Breast epithelium (tissue), 4 donors: ENCODE measurements around the gene PLEKHM1. TPM values are rescaled to one million over a fixed set of nuclear protein-coding genes. Genes with fewer than 3 reads are reported as not detected.
"Not testable (repeated sequence)": the region's sequence is repeated elsewhere in the genome, so short reads cannot be mapped to it uniquely, and the experiment has no call there.

ENCODE experiments used
- DNase-seq, 2 donors: peaks; one replicate each; pipeline ENCODE4 v3.0.0-alpha.2; 2019; ENCODE audit warnings: low spot score in 2 of 2
- H3K27ac ChIP-seq, 2 donors: fragments of 200-600 bp; sonication (generic) in 1 of 2; one replicate each; pipeline ENCODE4 v1.5.1; 2016 to 2019; ENCODE audit warnings: mild to moderate bottlenecking in 1 of 2
- H3K27me3 ChIP-seq, 2 donors: fragments of 200-600 bp; sonication (generic) in 1 of 2; one replicate each; pipeline versions ENCODE4 v1.5.1 to v1.6.0; 2017 to 2019; ENCODE audit warnings: control low read depth in 1 of 2, mild to moderate bottlenecking in 1 of 2
- H3K36me3 ChIP-seq: fragments of 200-600 bp; one replicate; pipeline ENCODE4 v1.5.1; 2019
- H3K4me1 ChIP-seq, 2 donors: fragments of 200-600 bp; sonication (generic); one replicate each; pipeline ENCODE4 v1.5.1; 2016 to 2019; ENCODE audit warnings: control low read depth in 1 of 2
- H3K4me3 ChIP-seq, 3 donors: fragments of 200-600 bp; sonication (generic); 1 replicate in 2 of 3; 2 replicates in 1 of 3; pipeline ENCODE4 v1.5.1; 2016 to 2019; ENCODE audit warnings: mild to moderate bottlenecking in 3 of 3, moderate library complexity in 2 of 3
- H3K9me3 ChIP-seq, 2 donors: fragments of 200-600 bp; sonication (generic) in 1 of 2; one replicate each; pipeline ENCODE4 v1.5.1; 2016 to 2019; ENCODE audit warnings: control low read depth in 1 of 2
- POLR2A ChIP-seq: fragments of 450-650 bp; IDR thresholded peaks from one replicate; pipeline ENCODE4 v1.6.1; 2016; ENCODE audit warnings: antibody characterized with exemption, mild to moderate bottlenecking, moderate library complexity
- POLR2AphosphoS5 ChIP-seq, 3 donors: sonication (generic); formaldehyde crosslinking; IDR thresholded peaks; one replicate each; pipeline ENCODE4 v1.6.1; 2017; ENCODE audit warnings: antibody characterized with exemption in 3 of 3
- intact Hi-C: fragments of 100-400 bp; cut with DNase I; formaldehyde crosslinking; loops from one replicate; pipeline ENCODE4 v1.15.1; 2023; ENCODE audit warnings: low total_unique reads
- total RNA-seq, 3 donors: library from RNA; depleted of rRNA; stranded (reverse); fragments of >200 nt; gene quantifications; one replicate each; pipeline ENCODE4 v1.1.0, GENCODE V29; 2016

PLEKHM1 gene
- 10 to 100 TPM; 31.5 to 49.0 (median 36.9) TPM for total RNA-seq

DNA sequence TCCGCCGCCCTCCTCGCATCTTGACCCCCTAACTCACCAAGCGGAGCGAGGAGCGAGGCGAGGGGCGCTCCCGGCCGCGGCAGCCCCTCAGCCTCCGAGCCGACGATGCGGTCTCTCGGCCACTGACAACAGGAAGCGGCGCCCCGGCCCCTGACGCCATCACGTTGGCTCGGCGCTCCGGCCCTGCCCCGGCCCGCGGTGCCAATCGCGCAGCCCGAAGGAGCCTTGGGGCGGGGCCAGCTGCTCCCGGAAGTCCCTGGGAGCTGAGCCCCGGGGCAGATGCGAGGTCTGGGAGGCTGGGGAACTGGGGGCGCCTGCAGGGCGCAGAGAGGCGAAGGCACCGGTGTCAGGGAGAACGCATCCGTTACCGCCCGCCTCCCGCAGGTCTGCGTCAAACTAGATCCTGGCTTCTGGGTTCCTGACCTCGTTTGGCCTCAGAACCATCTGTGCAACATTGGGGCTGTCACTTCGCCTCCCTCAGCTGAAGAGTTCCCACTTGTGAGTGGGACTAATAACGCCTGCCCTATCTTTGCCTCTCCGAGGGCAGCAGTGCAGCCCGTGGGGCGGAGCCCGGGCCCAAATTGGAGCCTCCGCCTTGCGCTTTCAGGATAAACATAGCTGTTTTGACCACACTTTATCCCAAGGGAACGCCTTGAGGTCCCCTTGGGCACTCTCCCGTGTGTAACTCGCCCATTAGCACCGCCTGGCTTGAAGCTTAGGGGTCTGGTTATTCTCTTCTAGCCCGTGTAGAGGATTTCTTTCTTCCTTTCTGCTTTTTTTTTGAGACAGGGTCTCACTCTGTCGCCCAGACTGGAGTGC, at the start of gene PLEKHM1:
TSS of gene PLEKHM1 (minus strand) at position 107 of the 819 bp plus-strand sequence. CDS start 8,237 bp downstream, outside the sequence.
- H3K36me3 ChIP-seq, H3K4me1 ChIP-seq, H3K27me3 ChIP-seq, H3K9me3 ChIP-seq, intact Hi-C loops: not testable (repeated sequence)
- Histone ChIP-seq H3K27ac (peak within 1 kb of the TSS; percentile 93 to 97), H3K4me3 (peak within 1 kb of the TSS; percentile 63 to 84 (median 65))
- TF ChIP-seq POLR2A = peak; percentile 46
- TF ChIP-seq POLR2AphosphoS5 (IDR thresholded peaks at IDR 0.05) = peak; percentile 36 to 79 (median 49)
- DNase-seq = peak; percentile 78 to 81

DNA sequence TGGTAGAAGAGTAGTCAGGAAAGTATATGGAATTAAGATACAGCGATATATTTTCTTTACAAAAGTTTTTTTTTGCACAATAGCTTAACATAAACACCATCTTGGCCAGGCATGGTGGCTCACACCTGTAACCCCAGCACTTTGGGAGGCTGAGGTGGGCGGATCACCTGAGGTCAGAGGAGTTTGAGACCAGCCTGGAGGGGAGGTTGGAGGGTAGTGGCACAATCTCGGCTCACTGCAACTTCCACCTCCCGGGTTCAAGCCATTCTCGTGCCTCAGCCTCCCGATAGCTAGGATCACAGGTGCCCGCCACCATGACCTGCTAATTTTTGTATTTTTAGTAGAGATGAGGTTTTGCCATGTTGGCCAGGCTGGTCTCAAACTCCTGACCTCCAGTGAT, 47.6 kb upstream of the PLEKHM1 start:
- H3K27ac ChIP-seq, H3K27me3 ChIP-seq, H3K9me3 ChIP-seq, intact Hi-C loops, H3K36me3 ChIP-seq, H3K4me1 ChIP-seq, DNase-seq, H3K4me3 ChIP-seq: not testable (repeated sequence)

DNA sequence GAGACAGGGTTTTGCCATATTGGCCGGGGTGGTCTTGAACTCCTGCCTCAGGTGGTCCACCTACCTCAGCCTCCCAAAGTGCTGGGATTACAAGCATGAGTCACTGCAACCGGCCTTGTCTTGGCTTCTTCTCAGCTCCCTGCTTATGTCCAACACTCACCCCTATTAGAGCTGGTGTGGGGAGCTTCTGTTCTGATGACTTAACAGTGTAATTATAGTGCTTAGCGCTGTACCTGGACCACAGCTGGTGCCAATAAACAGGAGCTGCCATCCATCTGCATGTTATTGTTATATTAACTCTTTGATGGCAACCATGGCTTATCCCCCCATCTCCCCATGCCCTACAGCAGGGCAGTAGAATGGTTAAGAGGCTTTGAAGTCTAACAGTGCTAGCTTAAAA, 15.6 kb upstream of the PLEKHM1 start:
- H3K4me3 ChIP-seq, H3K4me1 ChIP-seq, H3K27ac ChIP-seq, intact Hi-C loops, DNase-seq, H3K9me3 ChIP-seq, H3K27me3 ChIP-seq, H3K36me3 ChIP-seq: not testable (repeated sequence)

DNA sequence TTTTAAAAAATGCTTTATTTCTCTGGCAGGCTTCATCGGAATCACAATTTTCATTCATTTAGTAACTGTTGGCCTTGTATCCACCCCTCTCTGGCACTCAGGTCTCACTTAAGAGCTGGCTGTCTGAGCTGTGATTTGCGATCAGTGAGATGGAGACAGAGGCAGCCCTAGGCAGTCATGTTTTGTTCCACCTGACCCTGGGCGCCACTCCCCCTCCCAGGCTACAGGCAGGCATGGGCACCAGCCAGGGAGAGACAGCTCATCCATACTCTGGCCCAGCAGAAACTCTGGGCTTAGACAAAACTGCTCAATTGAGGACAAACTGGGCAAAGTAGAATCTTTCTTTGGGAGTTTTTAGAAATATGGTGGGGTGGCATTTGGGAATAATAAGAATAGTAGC, 14.7 kb upstream of the PLEKHM1 start:
- H3K27ac ChIP-seq, H3K4me1 ChIP-seq, intact Hi-C loops, H3K4me3 ChIP-seq, H3K36me3 ChIP-seq, DNase-seq, H3K9me3 ChIP-seq, H3K27me3 ChIP-seq: not testable (repeated sequence)

DNA sequence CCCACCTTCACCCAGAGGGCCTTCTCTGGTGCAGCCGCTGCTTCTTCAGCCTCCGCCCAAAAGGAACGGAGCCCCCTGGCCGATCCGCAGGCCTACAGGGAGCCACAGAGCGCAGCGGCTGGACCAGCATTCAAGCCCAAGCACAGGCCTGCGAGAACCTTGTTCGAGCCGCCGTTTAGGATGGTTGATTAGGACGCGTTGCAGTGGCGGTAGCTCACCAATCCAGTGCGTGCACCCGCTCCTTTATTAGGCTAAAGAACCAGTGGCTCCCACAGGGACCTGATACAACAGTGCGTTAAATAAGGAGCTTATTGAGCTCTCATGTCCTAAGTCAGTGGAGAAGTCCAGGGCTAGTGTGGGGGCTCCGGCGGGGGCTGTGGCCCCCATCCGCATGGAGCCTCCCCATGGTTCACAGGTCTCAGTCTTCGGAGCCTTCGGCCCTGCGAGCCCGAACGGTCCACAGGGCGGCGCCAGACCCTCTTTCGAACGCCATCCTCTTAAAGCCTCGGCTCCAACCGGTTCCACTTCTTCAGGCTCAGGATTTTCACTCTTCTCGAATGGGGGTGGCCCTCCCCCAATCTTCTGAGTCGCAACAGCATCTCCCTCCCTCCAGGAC, 10.7 kb upstream of the PLEKHM1 start:
- intact Hi-C loops, H3K9me3 ChIP-seq, H3K4me3 ChIP-seq, H3K4me1 ChIP-seq, H3K36me3 ChIP-seq, H3K27ac ChIP-seq, H3K27me3 ChIP-seq, DNase-seq: not testable (repeated sequence)

DNA sequence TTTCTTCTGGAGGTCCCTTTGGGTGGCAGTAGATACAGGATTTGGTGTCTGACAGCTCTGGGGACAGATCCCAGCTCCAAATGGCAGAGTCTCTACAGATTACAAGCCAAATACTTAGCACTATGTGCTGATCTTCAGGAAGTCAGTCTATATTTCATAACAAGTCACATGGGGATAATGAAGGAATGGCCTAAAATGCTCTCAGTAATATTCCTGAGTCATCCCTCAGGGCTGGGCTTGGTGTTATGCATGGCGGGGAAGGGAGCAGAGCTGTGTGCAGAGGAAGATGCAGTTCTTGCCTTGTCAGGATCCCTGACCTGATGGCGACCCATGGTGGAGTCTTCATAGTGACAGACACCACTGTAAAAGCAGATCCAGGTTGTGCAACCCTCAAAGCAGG, 10.0 kb upstream of the PLEKHM1 start:
- H3K27ac ChIP-seq, DNase-seq, H3K27me3 ChIP-seq, H3K36me3 ChIP-seq, H3K4me1 ChIP-seq, H3K4me3 ChIP-seq, H3K9me3 ChIP-seq, intact Hi-C loops: not testable (repeated sequence)

DNA sequence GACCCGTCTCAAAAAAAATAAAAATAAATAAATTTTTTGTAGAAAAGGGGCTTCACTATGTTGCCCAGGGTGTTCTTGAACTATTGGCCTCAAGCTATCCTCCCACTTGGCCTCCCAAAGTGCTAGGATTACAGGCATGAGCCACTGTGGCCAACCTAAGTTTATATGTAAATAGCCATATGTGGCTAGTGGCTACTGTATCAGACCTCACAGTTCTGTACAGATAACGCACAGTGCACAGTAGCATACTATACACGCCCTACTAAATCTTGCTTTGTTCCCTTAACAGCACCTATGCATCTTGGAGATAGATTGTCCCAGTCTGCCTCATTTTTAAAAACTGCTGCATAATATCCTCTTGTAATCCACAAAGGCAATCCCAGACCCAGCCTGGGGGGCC, 8.7 kb upstream of the PLEKHM1 start:
- H3K9me3 ChIP-seq, DNase-seq, H3K4me1 ChIP-seq, intact Hi-C loops, H3K36me3 ChIP-seq, H3K4me3 ChIP-seq, H3K27me3 ChIP-seq, H3K27ac ChIP-seq: not testable (repeated sequence)

DNA sequence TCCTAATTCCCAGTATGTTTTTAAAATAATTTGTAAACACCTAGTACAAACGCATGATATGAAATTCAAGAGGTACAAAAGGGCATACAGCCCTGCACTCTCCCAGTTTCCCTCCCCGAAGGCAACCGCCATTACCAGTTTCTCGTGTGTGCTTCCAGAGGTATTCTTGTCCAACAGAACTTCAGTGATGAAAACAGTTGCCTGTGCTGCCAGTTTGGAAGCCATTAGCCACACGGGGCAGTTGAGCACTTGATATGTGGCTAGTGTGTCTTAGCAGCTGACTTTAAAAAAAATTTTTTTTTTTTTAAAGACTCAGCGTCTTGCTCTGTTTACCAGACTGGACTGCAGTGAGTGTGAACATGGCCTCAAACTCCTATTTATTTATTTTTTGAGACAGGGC, 7.9 kb upstream of the PLEKHM1 start:
- H3K4me1 ChIP-seq, H3K4me3 ChIP-seq, H3K27me3 ChIP-seq, H3K9me3 ChIP-seq, intact Hi-C loops, H3K36me3 ChIP-seq, DNase-seq, H3K27ac ChIP-seq: not testable (repeated sequence)

DNA sequence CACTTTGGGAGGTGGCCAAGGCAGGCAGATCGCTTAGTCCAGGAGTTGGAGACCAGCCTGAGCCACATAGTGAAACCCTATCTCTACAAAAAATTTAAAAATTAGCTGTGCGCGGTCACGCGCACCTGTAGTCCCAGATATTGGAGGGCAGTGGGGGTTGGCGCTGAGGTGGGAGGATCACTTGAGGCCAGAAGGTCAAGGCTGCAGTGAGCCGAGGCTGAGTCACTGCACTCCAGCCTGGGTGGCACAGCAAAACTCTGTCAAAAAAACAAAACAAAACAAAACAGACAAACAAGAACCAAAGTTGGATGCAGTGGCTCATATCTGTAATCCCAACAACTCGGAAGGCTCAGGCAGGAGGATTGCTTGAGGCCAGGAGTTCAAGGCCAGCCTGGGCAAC, 6.9 kb upstream of the PLEKHM1 start:
- H3K4me3 ChIP-seq, DNase-seq, H3K9me3 ChIP-seq, H3K27me3 ChIP-seq, H3K36me3 ChIP-seq, H3K27ac ChIP-seq, H3K4me1 ChIP-seq, intact Hi-C loops: not testable (repeated sequence)

DNA sequence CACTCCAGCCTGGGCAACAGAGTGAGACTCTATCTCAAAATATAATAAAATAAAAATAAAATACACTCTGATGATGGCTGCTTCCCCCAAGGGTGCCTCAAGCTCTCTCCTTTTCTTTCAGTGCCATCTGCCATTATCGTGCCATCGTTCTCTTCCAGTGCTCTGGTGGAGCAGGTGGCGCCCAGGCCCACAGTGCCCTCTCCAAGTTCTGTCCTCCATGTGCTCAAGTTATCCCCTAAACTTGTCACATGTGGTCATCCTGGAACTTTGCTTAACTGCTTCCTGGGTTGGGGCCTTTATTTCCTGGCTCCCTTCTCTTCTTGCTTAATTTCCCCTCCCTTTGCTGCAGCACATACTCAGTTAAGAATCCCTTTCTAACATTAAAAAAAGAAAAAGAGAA, 6.0 kb upstream of the PLEKHM1 start:
- H3K36me3 ChIP-seq, H3K27ac ChIP-seq, H3K4me1 ChIP-seq, H3K4me3 ChIP-seq, H3K9me3 ChIP-seq, H3K27me3 ChIP-seq, intact Hi-C loops, DNase-seq: not testable (repeated sequence)

DNA sequence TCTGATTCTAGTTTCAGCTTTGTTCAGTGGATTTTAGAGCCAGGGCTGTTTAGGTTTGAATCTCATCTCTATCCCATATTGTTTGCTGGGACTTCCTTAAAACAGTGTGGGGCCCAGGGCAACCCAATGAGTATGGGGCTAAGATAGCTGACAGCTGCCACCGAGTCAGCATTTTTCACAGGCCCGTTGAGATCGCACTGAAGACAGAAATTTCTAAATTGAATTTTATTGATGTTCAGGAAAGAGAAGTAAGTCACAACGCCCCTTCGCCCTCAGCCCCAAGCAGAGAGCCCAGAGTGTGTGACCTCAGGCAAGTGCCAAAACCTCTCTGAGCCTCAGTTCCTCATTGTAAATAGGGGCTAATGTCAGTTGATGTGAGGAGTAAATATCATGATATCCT, 4.0 kb upstream of the PLEKHM1 start:
- H3K27me3 ChIP-seq, DNase-seq, H3K36me3 ChIP-seq, H3K4me3 ChIP-seq, H3K27ac ChIP-seq, H3K4me1 ChIP-seq, H3K9me3 ChIP-seq, intact Hi-C loops: not testable (repeated sequence)

DNA sequence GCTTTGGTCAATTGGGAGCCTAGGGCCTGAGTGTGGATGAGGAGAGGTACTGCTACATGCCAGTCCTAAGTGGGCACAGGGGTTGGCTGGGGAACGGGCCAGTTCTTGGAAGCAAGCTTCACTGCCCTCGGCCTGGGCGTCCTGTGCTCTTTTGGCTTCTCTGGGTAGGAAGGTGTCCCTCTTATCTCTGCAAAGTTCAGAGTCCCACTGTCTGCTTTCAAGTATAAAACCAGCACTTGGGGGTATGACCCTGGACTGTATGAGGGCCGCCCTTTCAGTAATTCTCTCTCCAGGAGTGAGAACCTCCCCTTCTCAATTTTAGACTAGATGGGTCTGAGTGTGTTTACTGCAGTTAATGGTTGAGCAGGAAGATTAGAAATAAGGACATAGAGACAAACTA, 1.6 kb upstream of the PLEKHM1 start:
- not testable (repeated sequence) for DNase-seq, H3K4me3 ChIP-seq

DNA sequence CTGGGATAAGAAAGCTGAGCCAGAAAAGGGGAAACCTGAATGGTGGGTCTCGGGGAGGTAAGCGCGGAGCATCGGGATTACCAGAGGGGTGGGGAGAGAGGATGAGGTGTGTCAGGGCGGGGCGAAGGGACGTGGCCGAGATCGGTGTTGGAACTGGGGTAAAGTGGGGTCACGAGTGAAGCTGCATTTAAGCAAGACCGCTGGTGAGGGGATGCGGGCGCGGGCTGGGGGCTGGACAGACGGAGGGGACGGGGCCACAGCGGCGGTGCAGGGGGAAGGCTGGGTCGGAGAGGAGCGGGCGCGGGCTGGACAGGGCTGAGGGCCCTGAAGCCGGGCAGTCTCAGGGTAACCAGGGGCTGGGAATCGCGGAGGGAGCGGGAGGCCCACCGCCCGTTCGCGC, 323 bp downstream of the PLEKHM1 start:
- intact Hi-C loops, H3K27me3 ChIP-seq, H3K4me1 ChIP-seq, H3K36me3 ChIP-seq, H3K9me3 ChIP-seq: not testable (repeated sequence)
- Histone ChIP-seq H3K27ac (peak overlapping the region; percentile 93 to 97), H3K4me3 (peak overlapping the region; percentile 63 to 84 (median 65))
- peak in 1 of 2 donors; percentile 27 for DNase-seq

More for the DNA sequence above, 1.6 kb upstream of the PLEKHM1 start:
- H3K4me1 ChIP-seq, H3K36me3 ChIP-seq, H3K27me3 ChIP-seq, intact Hi-C loops, H3K9me3 ChIP-seq, H3K27ac ChIP-seq: not testable (repeated sequence)
